ENCODE results near the gene NAMPT.
"Not testable (repeated sequence)": the region's sequence is repeated elsewhere in the genome, so short reads cannot be mapped to it uniquely, and the experiment has no call there.

NAMPT gene

DNA sequence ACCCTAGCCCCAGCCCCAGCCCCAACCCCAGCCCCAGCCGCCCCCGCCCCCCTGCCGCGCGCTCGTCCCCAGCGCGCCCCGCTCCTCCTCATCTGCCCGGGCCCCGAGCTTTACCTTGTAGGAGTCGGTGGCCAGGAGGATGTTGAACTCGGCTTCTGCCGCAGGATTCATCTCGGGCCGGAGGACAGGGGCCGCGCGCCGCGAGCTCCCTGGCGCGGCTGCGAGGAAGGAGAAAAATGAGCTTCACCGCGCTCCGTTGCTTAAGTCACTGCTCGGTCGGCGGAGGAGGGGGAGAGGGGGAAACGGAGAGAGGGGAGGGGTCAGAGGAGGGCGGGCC is at the start of gene NAMPT:
TSS of gene NAMPT (minus strand) at position 270 of the 337 bp plus-strand sequence. CDS start at position 171, 99 bp downstream.
- no peak for DNase-seq

DNA sequence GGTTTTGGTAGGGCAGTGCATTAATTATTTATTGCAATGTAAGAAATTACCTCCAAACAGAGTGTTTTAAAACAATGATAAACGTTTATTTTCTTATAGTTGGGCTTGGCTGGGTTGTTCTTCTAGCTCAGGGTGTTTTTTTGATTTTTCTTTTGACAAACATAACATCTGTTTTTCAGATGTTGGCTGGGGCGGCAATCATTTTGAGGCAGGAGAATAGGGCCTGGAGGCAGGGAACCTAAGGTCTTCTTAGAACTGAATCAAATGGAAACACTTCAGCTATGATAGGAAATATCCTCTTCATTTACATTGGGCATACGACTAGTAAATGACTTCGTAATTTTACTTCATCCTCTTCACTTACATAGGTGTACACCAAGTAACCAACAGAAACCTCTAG is 47.4 kb upstream of the NAMPT start:
- no peak for DNase-seq

DNA sequence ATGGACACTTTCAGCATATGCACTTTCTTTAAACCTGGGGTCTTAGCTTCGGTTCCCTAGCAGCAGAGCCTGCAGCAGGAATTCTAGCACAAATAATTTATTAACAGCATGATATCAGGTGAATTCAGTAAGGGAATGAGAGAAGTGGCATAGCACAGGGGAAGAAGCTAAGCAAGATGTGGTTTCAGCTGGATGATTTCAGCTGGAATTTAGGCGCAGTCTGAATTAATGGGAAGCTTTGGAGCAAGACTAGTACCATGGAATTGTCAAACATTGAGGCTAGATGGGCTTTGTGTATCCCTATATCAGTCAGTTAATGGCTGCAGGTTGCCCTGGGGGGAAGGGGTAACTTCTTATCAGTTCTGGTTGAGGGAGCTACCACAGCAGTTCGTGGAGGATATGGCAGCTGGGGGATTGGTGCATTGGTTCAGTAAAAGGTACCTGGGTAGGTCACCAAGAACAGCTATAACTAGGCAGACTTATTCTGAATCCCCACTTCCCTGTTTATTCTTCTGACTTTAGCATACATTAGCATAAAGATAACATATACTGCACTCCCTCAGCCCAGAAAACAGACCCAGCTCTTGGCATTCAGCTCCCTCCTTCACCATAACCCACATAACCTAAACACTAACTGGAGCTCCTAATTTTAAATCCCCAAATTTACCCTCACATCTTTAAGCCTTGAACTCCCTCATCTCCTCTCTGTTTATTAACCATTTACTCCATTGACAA is 46.8 kb upstream of the NAMPT start:
- DNase-seq: no peak

- no peak for DNase-seq
Observed at GRCh38 chr7:106329971-106330733, 45.4 kb upstream of the NAMPT start.

- DNase-seq: no peak
Observed at GRCh38 chr7:106329408-106329807, 44.6 kb upstream of the NAMPT start.

GRCh38 chr7:106327538-106328481 is 43.0 kb upstream of the NAMPT start:
- DNase-seq: no peak

GRCh38 chr7:106326594-106327537 is 42.1 kb upstream of the NAMPT start:
- no peak for DNase-seq

DNA sequence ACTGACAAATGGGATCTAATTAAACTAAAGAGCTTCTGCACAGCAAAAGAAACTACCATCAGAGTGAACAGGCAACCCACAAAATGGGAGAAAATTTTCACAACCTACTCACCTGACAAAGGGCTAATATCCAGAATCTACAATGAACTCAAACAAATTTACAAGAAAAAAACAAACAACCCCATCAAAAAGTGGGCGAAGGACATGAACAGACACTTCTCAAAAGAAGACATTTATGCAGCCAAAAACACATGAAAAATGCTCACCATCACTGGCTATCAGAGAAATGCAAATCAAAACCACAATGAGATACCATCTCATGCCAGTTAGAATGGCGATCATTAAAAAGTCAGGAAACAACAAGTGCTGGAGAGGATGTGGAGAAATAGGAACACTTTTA is 39.7 kb upstream of the NAMPT start:
- DNase-seq: not testable (repeated sequence)

DNA sequence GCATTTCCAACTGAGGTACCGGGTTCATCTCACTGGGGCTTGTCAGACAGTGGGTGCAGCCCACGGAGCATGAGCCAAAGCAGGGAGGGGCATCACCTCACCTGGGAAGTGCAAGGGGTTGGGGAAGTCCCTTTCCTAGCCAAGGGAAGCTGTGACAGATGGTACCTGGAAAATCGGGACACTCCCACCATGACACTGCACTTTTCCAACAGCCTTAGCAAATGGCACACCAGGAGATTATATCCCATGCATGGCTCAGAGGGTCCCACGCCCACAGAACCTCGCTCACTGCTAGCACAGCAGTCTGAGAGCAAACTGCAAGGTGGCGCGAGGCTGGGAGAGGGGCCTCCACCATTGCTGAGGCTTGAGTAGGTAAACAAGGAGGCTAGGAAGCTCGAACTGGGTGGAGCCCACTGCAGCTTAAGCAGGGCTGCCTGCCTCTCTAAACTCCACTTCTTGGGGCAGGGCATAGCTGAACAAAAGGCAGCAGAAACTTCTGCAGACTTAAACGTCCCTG is 35.5 kb upstream of the NAMPT start:
- DNase-seq: not testable (repeated sequence)

DNA sequence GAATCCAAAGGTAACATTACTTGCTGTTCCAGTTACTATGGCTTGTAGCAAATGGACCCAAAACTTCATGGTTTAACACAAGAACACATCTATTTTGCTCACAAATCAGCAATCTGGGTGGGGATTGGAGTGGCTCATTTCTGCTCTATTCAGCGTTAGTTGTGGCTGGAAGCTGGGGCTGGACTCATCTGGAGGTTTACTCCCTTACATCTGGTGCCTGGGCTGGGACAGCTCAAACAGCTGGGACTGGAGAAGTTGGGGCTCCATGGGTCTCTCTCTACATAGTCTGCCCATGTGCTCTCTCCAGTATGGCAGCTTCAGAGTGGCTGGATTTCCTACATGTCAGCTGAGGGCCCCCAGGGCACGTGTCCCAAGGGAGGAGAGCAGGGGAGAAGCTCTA is 33.7 kb upstream of the NAMPT start:
- DNase-seq: no peak

DNA sequence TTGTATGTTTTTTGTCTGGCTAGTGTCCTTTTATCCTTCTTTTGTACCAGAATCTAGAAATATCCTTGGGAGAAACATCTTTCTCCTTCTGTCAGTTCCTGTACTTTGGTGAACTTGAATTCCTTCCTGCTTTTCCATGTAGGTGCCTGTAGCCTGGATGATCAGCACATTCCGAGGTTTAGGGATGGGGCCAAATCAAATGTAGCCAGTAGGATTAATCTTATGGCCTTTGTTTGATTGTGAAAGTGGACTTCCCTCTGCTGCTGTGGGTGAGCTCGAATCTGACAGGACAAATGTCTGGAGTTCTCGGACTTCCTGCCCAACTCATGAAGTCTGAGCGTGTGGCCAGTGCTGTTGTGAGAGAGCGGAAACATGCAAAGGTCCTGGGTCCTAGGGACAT is 33.2 kb upstream of the NAMPT start:
- no peak for DNase-seq

GRCh38 chr7:106316947-106317346 is 32.2 kb upstream of the NAMPT start:
- DNase-seq: no peak

- no peak for DNase-seq
Observed at GRCh38 chr7:106314875-106315274, 30.1 kb upstream of the NAMPT start.

DNA sequence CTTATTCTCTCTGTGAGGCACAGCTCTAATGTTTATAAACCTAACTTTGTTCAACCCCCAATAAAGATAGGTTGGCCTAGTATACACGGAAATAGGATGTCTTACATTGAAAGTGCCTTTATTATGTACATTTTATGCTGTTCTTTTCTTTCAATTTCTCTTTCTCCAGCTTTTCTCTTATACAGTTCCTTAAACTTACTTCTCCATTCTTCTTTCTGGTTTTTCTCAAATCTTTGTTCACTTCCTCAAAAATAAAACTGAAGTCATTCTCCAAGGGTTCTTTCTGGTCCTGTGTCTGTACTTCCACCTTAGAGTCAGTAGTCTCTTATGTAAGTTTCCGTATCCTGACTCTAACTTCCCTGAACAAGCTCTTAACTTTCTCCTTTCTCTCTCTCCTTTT is 29.2 kb upstream of the NAMPT start:
- DNase-seq: no peak

DNA sequence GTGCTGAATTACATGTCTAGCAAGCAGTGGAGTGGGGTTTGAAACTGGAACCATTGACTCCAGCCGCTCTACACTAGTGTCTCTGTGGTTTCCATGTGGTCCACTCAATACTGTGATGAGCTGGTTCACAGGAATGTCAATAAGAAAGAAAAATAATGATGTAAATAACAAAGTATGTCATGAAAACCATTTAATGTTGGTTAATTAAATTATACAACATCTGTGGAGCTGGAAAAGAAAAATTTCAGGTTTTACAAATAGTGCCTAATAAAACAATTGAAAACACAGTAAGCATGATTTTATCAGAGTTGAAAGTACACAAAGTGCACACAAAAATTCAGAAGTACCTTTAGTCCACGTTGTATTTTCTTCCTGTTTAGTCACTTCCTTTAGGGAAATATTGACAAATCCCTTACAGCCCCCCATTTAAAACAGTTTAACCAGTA is 28.7 kb upstream of the NAMPT start:
- no peak for DNase-seq

DNA sequence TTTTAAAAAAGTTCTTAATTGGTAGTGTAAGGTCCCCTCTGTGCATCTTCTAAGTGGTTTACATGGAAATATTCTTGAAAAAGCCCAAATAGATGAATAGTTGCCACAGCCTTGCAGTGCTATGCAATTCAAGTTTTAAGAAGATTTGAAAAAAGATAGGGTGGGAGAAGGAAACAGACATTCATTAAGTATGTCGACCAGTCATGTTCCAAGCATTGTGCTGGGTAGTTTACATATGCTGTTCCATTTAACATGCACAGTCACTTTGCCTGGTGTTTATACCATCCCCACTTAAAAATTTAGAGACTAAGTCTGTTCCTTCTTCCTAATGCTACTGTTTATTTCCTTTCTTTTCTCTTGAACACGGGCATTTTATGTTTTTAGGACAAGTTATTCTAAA is 28.1 kb upstream of the NAMPT start:
- DNase-seq: no peak

GRCh38 chr7:106312099-106312871 is 27.5 kb upstream of the NAMPT start:
- no peak for DNase-seq

GRCh38 chr7:106309362-106309761 is 24.6 kb upstream of the NAMPT start:
- no peak for DNase-seq

DNA sequence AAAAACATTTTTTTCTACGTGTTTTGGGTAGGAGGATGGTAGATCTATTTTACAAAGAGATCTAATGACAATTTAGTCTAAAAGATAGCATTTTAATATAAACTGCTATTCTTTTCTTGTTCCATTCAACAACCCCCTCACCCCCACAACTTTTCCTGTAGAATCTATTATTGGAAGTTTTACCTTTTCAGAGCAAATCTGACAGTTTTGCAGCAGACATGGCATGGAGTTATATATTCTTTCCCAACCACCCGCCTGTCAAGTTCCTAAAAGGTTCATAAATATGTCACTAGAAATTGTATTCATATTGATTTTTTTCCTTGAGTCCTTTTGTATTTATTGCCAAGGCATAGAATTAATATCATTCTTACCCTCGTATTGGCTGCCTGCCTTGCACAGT is 21.5 kb upstream of the NAMPT start:
- no peak for DNase-seq

GRCh38 chr7:106305732-106306131 is 20.9 kb upstream of the NAMPT start:
- DNase-seq: no peak

DNA sequence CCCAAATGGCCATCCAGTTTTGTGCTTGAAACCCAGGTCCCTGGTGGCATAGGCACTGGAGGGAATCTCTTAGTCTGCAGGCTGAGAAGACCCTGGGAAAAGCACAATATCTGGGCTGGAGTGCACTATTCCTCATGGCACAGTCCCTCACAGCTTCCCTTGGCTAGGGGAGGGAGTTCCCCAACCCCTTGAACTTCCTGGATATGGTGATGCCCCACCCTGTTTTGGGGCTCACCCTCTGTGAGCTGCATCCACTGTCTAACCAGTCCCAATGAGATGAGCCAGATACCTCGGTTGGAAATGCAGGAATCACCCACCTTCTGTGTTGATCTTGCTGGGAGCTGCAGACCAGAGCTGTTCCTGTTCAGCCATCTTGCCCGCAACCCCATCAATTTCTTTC is 19.8 kb upstream of the NAMPT start:
- no peak for DNase-seq
